PC-9 (cell line): ENCODE results near the gene NBEA.

ENCODE experiments used
- EZH2 ChIP-seq: fragments of 200-600 bp; sonication (generic); IDR thresholded peaks from 2 replicates; pipeline ENCODE4 v1.8.0; 2017; ENCODE audit warnings: antibody characterized with exemption, low read depth
- TF ChIP-seq, protein P1 (sequence below): fragments of 200-600 bp; sonication (generic); conservative IDR thresholded peaks from 2 replicates; pipeline ENCODE4 v1.6.1; 2017; ENCODE audit warnings: mixed run types, antibody characterized with exemption, mild to moderate bottlenecking, moderate library complexity

DNA sequence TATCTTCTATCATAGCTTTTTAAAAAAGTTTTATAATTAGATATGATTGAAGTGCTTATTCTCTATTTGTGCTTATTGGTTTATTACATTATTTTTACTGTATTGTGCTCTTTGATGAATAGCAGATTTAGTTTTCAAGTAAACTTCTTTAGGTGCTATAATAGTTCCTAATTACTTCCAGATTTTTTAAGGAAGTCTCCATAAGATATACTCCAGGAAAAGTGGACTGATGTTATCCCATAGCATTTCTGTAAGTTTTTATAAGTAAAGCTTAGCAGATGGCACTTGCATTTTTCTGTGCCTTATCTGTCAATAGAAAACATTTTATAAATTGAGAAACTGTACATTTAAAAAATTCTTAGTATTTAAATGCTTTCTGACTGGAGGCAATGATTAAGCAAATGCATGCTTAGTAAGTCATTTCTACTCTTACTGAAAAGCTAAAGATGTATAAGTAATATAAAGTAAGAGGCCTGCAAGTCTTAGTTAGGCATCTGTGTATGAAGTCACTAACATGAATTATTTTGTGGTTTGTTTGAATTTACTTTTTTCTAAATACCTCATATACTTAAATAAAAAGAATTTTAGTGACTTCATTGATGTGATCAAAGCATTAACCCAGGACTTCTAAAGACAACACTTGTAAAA is 351.6 kb downstream of the NBEA start:
- TF ChIP-seq, protein P1, sequence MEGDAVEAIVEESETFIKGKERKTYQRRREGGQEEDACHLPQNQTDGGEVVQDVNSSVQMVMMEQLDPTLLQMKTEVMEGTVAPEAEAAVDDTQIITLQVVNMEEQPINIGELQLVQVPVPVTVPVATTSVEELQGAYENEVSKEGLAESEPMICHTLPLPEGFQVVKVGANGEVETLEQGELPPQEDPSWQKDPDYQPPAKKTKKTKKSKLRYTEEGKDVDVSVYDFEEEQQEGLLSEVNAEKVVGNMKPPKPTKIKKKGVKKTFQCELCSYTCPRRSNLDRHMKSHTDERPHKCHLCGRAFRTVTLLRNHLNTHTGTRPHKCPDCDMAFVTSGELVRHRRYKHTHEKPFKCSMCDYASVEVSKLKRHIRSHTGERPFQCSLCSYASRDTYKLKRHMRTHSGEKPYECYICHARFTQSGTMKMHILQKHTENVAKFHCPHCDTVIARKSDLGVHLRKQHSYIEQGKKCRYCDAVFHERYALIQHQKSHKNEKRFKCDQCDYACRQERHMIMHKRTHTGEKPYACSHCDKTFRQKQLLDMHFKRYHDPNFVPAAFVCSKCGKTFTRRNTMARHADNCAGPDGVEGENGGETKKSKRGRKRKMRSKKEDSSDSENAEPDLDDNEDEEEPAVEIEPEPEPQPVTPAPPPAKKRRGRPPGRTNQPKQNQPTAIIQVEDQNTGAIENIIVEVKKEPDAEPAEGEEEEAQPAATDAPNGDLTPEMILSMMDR, result no peak
- TF ChIP-seq EZH2, result no peak
